Sigmoid colon (tissue), 4 donors: ENCODE measurements around the gene MAST4.

Source experiments
- CTCF ChIP-seq, 4 experiments: fragments of 450-650 bp in 3 of 4; fragments of 200-600 bp in 1 of 4; IDR thresholded peaks; one replicate each; pipeline ENCODE4 v1.5.1; 2016 to 2019; ENCODE audit warnings: antibody characterized with exemption in 4 of 4, mild to moderate bottlenecking in 3 of 4, moderate library complexity in 2 of 4
- EP300 ChIP-seq, 4 donors: sonication (generic); formaldehyde crosslinking; IDR thresholded peaks; one replicate each; pipeline ENCODE4 v1.6.1; 2017; ENCODE audit warnings: antibody characterized with exemption in 4 of 4
- POLR2A ChIP-seq, 2 donors: fragments of 450-650 bp; IDR thresholded peaks; one replicate each; pipeline ENCODE4 v1.6.1; 2016; ENCODE audit warnings: antibody characterized with exemption in 2 of 2, mild to moderate bottlenecking in 2 of 2, moderate library complexity in 2 of 2
- POLR2AphosphoS5 ChIP-seq, 4 donors: sonication (generic); formaldehyde crosslinking; IDR thresholded peaks; one replicate each; pipeline ENCODE4 v1.6.1; 2017; ENCODE audit warnings: antibody characterized with exemption in 4 of 4

- TF ChIP-seq CTCF (IDR thresholded peaks at IDR 0.05) (no peak), POLR2AphosphoS5 (IDR thresholded peaks at IDR 0.05) (no peak), POLR2A (IDR thresholded peaks at IDR 0.05) (no peak), EP300 (IDR thresholded peaks at IDR 0.05) (no peak)
Observed at GRCh38 chr5:66553368-66553912, 42.8 kb upstream of the MAST4 start.
